CD4-positive, alpha-beta T cell treated with Interleukin-15 for 4 hours (primary cell): ENCODE measurements around the gene WDFY1.

ENCODE experiments used
- DNase-seq: peaks from one replicate; pipeline ENCODE4 v3.0.0-alpha.2; 2020; ENCODE audit warnings: low spot score

WDFY1 gene

DNA sequence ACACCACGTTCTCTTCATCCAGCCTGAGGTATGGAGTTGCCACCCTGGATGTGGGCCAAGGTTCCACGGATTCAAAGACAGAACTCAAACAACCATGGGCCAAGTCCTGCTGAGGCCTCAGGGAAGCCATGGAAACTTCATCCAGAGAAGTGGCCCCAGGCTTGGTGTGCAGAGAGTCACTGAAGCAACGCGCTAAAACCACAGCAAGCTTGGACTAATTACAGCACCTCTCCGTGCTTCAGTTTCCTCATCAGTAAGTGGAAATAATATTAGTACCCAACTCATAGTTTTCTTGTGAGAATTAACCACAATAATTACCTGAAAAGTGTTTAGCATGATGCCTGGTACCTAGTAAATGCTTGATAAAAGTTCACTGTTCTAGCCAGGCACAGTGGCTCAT is 88.6 kb downstream of the WDFY1 start:
- DNase-seq: no peak

DNA sequence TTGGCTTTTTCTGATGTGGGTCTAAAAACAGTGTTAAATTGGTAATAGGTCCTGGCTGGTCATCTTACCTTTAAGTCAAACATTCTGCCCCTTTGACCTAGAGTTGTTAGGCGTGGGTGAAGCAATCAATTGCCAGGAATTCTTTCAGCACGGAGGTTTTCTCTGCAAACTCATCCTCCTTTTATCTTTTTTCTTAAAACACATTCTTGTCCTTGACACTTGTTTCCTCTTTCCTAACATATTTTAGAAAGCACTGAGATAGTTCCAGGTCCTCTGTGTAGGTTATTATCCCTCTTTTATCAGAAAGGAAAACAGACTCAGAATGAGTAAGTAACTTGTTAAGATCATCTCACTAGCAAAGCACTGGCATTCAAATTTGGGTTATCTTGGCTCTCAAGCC is 89.1 kb downstream of the WDFY1 start:
- DNase-seq: no peak

DNA sequence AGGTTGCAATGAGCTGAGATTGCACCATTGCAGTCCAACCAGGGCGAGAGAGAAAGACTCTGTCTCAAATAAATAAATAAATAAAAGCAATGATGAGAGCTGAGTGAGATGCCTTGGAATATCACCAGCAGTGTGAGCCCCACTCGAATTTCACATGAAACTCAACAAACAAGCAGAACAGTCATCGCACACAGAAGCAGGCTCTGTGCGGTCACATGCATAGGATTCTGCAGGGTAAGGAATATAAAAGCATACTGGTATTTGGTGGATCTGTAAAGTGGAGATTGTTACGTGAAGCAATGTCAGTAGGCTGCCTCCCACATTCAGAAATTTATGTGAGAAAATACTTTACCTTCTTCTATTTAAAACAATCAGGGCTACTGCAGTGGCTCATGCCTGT is 89.7 kb downstream of the WDFY1 start:
- DNase-seq: no peak

GRCh38 chr2:223854741-223855140 is 90.4 kb downstream of the WDFY1 start:
- no peak for DNase-seq

- no peak for DNase-seq
Measured at GRCh38 chr2:223853425-223853837, 91.7 kb downstream of the WDFY1 start.

- no peak for DNase-seq
Measured at GRCh38 chr2:223852281-223852795, 92.8 kb downstream of the WDFY1 start.

GRCh38 chr2:223847410-223847809 is 97.7 kb downstream of the WDFY1 start:
- no peak for DNase-seq

DNA sequence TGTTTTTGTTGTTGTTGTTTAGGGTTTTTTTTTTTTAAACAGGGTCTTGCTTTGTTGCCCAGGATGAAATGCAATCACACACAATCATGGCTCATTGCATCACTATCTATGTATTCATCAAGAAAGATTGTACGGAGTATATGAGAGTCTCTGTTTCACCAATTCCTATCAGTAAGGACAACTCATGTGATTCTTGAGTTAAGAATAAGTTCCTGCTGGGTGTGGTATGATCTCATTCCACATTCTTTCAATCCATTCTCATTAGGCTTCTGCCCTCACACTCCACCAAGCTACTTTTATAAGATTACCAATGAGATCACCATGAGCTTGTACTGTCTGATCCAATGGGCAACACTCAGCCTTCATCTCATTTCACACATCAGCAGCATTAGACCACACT is 98.6 kb downstream of the WDFY1 start:
- no peak for DNase-seq

DNA sequence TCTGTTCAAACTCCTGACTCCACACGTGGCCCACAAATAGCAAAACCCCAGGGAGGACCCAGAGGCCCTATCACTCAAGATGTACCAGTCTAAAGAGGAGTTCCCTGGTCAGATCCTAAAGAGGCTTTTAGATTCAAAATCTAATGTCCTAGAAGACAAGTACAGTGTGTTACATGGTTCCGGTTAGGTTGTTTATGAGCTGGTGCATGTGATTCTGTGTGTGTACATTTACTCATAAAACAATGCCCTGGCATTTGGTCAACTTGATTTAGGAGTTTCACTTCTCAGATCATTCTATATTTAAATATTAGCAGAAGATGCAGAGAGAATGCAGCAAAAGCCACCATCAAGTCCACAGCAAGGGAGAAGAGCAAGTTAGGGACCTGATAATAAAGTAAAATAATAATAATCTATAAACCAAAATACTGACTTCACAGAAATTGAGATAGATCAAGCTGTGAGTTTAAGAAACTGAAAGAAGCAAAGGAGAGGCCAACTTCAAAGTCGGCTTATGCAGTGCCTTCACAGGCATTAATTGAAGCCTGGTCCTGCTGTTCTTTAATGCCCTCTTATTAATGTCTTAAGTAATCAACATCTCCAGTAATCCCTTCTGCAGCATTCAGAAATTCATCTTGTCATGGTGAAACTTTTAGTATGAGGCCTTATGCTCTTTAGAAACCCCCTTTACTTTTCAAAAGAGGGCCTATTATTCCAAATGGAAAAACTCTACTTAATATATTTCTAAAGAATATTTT is 103.5 kb downstream of the WDFY1 start:
- no peak for DNase-seq

- DNase-seq: peak; percentile 68
Measured at GRCh38 chr2:223837287-223838061, 107.7 kb downstream of the WDFY1 start, which contains the start of gene AP1S3. Gene AP1S3 (minus strand): TSS chr2:223837582. CDS start chr2:223837450, 132 bp downstream.

GRCh38 chr2:223835701-223836532 is 109.2 kb downstream of the WDFY1 start:
- DNase-seq: no peak

DNA sequence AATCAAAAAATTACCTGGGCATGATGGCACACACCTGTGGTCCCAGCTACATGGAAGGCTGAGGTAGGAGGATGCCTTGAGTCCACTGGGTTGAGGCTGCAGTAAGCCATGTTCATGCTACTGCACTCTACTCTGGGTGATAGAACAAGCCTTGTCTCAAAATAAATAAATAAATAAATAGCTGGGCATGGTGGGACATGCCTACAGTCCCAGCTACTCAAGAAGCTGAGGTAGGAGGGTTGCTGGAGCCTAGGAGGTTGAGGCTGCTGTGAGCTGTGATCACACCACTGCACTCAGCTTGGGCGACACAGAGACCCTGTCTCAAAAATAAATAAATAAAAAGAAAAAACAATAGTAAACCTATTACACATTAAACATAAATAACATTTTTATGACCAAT is 110.7 kb downstream of the WDFY1 start:
- DNase-seq: no peak

GRCh38 chr2:223832241-223832903 is 112.8 kb downstream of the WDFY1 start:
- DNase-seq: no peak

- DNase-seq: no peak
Measured at GRCh38 chr2:223829128-223829527, 116.0 kb downstream of the WDFY1 start.

DNA sequence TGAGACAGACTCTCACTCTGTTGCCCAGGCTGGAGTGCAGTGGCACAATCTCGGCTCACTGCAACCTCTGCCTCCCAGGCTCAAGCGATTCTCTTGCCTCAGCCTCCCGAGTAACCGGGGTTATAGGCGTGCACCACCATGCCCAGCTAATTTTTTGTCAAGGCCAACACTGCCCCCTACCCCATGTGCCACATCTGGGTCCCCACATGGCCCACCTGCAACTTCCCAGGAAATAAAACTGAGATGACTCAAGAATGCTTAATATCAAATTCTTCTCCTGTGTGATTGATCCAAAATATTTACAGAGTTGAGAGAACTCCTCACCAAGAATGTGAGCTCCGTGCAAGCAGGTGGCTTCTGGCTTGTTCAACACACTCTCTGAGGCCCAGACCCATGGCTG is 116.8 kb downstream of the WDFY1 start:
- DNase-seq: no peak

- no peak for DNase-seq
Measured at GRCh38 chr2:223826995-223827394, 118.1 kb downstream of the WDFY1 start.
